Activated gamma-delta T cell treated with anti-CD3 and anti-CD28 coated beads, Interleukin-2, amount 50 U/mL, for 16 hours (primary cell): ENCODE results near the gene PGBD5.
A peak's percentile ranks its signal among the peaks of the same experiment; 100 is the strongest.

ENCODE experiments used
- DNase-seq: peaks from one replicate; pipeline ENCODE4 v3.0.0-alpha.2; 2020; ENCODE audit warnings: low read depth

Gene PGBD5

GRCh38 chr1:230322421-230322756, 103.7 kb downstream of the PGBD5 start:
- no peak for DNase-seq

- no peak for DNase-seq
Observed at GRCh38 chr1:230321741-230322420, 104.3 kb downstream of the PGBD5 start.

GRCh38 chr1:230321341-230321740, 104.8 kb downstream of the PGBD5 start:
- no peak for DNase-seq

GRCh38 chr1:230320804-230321203, 105.3 kb downstream of the PGBD5 start:
- no peak for DNase-seq

GRCh38 chr1:230319014-230319747, 107.0 kb downstream of the PGBD5 start:
- no peak for DNase-seq

GRCh38 chr1:230317823-230318819, 108.0 kb downstream of the PGBD5 start:
- no peak for DNase-seq

GRCh38 chr1:230316864-230317745, 109.0 kb downstream of the PGBD5 start:
- DNase-seq = no peak

GRCh38 chr1:230315099-230315498, 111.0 kb downstream of the PGBD5 start:
- no peak for DNase-seq

GRCh38 chr1:230314142-230314470, 112.0 kb downstream of the PGBD5 start:
- no peak for DNase-seq

- no peak for DNase-seq
Observed at GRCh38 chr1:230313453-230314141, 112.5 kb downstream of the PGBD5 start.

GRCh38 chr1:230312676-230313075, 113.5 kb downstream of the PGBD5 start:
- no peak for DNase-seq

GRCh38 chr1:230310381-230311163, 115.6 kb downstream of the PGBD5 start:
- peak; percentile 42 for DNase-seq

- DNase-seq = no peak
Observed at GRCh38 chr1:230309646-230310177, 116.4 kb downstream of the PGBD5 start.

- no peak for DNase-seq
Observed at GRCh38 chr1:230308821-230309220, 117.3 kb downstream of the PGBD5 start.

GRCh38 chr1:230308039-230308438, 118.1 kb downstream of the PGBD5 start:
- no peak for DNase-seq

- no peak for DNase-seq
Observed at GRCh38 chr1:230307213-230307612, 118.9 kb downstream of the PGBD5 start.

GRCh38 chr1:230306169-230306568, 120.0 kb downstream of the PGBD5 start:
- peak; percentile 8 for DNase-seq

- DNase-seq = no peak
Observed at GRCh38 chr1:230303822-230304221, 122.3 kb downstream of the PGBD5 start.

- DNase-seq = no peak
Observed at GRCh38 chr1:230303069-230303468, 123.1 kb downstream of the PGBD5 start.

- no peak for DNase-seq
Observed at GRCh38 chr1:230301822-230302221, 124.3 kb downstream of the PGBD5 start.
